ENCODE data around the gene MYL9.
A peak's percentile ranks its signal among the peaks of the same experiment; 100 is the strongest.
"Not testable (repeated sequence)": the region's sequence is repeated elsewhere in the genome, so short reads cannot be mapped to it uniquely, and the experiment has no call there.

MYL9 gene

DNA sequence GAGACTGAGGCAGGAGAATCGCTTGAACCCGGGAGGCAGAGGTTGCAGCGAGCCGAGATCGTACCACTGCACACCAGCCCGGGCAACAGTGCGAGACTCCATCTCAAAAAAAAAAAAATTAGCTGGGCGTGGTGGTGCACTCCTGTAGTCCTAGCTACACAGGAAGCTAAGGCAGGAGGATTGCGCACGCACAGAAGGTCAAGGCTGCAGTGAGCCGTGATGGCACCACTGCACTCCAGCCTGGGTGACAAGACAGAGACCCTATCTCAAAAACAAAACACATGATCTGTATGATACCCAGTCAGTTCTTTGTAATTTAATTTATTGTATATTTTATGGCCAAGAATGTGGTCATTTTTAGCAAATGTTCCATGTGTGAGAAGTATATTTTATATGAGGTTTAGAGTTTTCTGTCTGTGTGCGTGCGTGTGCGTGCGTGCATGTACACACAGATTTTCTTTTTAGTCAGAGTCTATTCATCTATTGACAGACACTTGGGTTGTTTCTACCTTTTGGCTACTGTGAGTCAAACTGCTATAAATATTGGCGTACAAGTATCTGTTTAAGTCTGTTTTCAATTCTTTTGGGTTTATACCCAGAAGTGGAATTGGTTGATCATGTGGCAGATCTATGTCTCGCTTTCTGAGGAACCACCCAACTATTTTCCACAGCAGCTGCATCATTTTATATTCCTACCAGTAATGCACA is 22.2 kb upstream of the MYL9 start:
- H3K27me3 Mint-ChIP-seq = no peaks in the 10 kb centered on the region
- peaks cover 59% of the 10 kb centered on the region for H3K36me3 Mint-ChIP-seq
- ATAC-seq = peak; percentile 66
- peaks cover 7% of the 10 kb centered on the region for H3K4me1 Mint-ChIP-seq
- H3K27ac Mint-ChIP-seq = peak overlapping the region; percentile 81
- H3K4me3 Mint-ChIP-seq = no peak overlapping the region
- H3K9me3 Mint-ChIP-seq = no peaks in the 10 kb centered on the region

DNA sequence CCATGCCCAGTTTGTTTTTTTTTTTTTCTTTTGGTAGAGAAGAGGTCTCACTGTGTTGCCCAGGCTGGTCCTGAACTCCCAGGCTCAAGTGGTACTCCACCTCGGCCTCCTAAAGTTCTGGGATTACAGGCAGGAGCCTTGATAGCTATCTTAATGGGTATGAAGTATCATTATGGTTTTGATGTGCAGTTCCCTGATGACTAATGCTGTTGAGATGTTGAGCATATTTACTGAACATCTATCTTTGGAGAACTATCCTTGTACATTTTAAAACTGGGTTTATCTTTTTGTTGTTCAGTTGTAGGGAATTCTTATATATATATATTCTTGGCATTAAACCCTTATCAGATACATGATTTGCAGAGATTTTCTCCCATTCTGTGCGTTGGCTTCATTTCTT is 21.4 kb upstream of the MYL9 start:
- Mint-ChIP-seq H3K27me3 (no peaks in the 10 kb centered on the region), H3K9me3 (no peaks in the 10 kb centered on the region), H3K36me3 (peaks cover 55% of the 10 kb centered on the region), H3K27ac (peak overlapping the region; percentile 81), H3K4me1 (peaks cover 7% of the 10 kb centered on the region), H3K4me3 (no peak overlapping the region)
- ATAC-seq = no peak

DNA sequence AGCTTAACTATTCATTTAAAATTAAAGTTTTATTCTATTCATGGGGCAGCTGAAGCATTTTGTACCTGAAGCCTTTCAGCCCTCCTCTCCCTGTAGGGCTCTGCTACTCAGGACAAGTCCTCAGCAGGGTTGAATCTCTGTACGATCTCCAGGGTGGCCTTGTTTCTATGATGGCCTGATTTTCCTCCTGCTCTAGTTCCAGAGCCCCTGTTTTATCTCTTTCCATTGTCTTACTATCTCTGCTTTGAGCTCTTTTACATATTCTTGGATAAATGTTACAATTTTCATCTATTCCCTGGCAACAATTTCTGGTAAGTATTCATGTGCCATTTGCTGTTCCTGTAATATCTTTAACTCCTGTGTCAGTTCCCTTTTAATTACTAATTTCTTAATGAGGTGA is 19.8 kb upstream of the MYL9 start:
- Mint-ChIP-seq H3K27me3 (no peaks in the 10 kb centered on the region), H3K9me3 (no peaks in the 10 kb centered on the region), H3K4me1 (peaks cover 7% of the 10 kb centered on the region), H3K27ac (peak overlapping the region; percentile 81), H3K36me3 (peaks cover 54% of the 10 kb centered on the region), H3K4me3 (no peak overlapping the region)
- no peak for ATAC-seq

DNA sequence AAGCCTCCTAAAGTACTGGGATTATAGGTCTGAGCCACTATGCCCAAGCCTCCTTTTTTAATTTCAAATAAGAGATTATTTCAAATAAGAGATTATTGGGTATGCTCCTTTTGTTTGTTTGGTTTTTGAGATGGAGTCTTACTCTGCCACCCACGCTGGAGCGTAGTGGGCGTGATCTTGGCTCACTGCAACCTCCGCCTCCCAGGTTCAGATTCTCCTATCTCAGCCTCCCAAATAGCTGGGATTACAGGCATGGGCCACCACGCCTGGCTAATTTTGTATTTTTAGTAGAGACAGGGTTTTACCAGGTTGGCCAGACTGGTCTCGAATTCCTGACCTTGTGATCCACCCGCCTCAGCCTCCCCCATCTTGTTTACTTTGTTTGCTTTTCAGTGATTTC is 18.9 kb upstream of the MYL9 start:
- not testable (repeated sequence) for H3K4me1 Mint-ChIP-seq, H3K9me3 Mint-ChIP-seq, H3K27me3 Mint-ChIP-seq, H3K4me3 Mint-ChIP-seq, H3K27ac Mint-ChIP-seq, ATAC-seq
- peaks cover 62% of the 10 kb centered on the region for H3K36me3 Mint-ChIP-seq

DNA sequence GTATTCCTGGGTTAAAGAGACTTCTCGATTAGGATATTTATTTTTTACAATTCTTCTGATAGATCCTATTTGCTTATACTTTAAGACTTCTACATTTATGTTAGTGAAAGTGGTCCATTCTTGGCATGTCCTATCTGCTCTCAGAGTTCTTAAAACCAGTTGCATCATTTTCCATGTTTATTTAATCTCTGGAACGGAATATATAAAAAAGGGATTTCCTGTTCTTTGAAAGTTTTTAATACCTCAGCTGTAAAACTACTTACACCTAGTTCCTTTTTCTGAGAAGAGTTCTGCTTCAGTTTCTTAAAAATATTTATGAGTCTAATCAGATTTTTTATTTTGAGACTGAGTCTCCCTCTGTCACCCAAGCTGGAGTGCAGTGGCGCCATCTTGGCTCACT is 18.0 kb upstream of the MYL9 start:
- H3K27ac Mint-ChIP-seq = no peak overlapping the region
- H3K4me1 Mint-ChIP-seq = peaks cover 7% of the 10 kb centered on the region
- H3K9me3 Mint-ChIP-seq = no peaks in the 10 kb centered on the region
- peaks cover 68% of the 10 kb centered on the region for H3K36me3 Mint-ChIP-seq
- no peak overlapping the region for H3K4me3 Mint-ChIP-seq
- H3K27me3 Mint-ChIP-seq = no peaks in the 10 kb centered on the region
- ATAC-seq = no peak

DNA sequence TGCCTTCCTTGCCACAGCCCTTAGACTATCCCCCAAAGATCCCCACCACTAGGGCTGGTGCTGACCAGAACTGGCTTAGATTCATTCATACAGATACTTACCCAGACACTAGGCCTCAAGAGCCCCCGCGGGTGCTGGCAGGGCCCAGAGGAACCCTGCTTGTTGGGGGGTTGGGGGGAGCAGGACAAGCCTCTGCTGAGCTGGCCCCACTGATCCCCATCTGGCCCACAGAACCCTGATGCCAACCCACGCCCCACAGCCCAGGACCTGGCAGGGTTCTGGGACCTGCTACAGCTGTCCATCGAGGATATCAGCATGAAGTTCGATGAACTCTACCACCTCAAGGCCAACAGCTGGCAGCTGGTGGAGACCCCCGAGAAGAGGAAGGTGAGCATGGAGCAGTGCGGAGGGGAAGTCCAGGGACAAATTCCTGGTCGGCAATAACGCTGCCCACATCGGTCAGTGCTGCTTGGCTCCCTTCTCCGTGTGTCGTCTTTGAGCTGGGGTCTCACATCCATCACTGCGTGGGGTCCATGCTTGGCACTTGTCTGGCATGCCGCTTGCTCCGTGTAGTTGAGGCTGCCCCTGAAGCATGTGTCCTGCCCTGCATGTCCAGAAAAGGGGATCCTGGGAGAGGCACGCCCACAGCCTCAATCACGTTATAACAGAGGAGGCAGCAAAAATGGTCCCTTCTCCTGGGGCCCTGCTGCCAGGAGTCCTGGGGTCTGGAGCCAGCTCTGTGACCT is 15.5 kb upstream of the MYL9 start:
- H3K27ac Mint-ChIP-seq = peak overlapping the region; percentile 40
- ATAC-seq = no peak
- H3K27me3 Mint-ChIP-seq = no peaks in the 10 kb centered on the region
- no peaks in the 10 kb centered on the region for H3K4me1 Mint-ChIP-seq
- H3K4me3 Mint-ChIP-seq = no peak overlapping the region
- no peaks in the 10 kb centered on the region for H3K9me3 Mint-ChIP-seq
- peaks cover 56% of the 10 kb centered on the region for H3K36me3 Mint-ChIP-seq

DNA sequence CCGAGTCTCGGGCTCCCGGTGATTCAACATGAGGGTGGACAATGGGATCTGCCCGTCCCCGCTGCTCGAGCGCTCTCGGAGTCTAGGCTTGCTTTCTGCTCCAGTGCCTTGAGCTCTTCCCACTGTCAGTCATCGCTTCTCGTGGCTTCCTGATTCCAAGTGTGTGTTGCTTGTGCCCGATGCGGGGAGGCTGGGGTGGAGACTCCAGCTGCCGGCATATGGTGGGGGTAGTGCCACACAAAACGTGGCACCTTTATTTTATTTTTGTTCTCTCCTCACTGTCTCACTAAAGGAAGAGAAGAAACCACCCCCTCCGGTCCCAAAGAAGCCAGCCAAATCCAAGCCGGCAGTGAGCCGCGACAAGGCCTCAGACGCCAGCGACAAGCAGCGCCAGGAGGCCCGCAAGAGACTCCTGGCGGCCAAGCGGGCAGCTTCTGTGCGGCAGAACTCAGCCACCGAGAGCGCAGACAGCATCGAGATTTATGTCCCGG is 14.8 kb upstream of the MYL9 start:
- H3K4me1 Mint-ChIP-seq = no peaks in the 10 kb centered on the region

DNA sequence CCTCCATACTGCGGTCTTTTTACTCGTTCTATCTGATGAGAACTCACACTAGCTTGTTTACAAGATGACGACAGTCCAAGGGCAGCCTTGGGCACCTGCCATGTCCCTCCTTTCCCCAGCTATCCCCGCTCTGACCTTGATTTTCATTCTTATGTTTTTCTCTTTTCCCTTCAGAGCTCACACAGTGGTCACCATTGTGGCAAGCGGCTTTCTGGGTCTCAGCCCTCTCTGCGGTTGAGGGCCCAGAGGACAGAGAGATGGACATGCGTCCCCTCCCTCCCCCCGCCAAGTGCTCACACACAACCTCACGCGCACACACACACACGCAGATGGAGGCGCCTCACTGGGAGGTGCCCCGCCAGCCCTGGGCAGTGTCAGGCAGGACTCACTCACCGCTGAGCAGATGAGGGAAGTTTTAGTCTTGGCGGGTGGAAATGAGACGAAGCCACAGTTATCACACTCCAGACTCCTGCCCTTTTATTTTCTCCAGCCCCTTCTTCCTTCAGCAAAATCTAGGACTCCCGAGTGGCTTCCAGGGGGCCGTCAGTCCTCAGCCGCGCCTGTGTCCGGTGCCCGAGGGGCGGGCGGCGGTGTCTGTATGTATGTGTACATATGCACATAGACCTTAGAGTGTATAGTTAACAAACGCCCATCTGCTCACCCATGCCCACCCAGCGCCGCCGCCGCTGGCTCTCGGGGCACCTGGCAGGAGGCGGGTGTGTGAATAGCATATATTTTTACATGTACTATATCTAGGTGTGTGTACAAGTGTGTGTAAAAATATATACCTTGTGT is 13.8 kb upstream of the MYL9 start:
- Mint-ChIP-seq H3K36me3 (peaks cover 39% of the 10 kb centered on the region), H3K4me1 (peaks cover 3% of the 10 kb centered on the region), H3K9me3 (no peaks in the 10 kb centered on the region), H3K27me3 (no peaks in the 10 kb centered on the region), H3K4me3 (no peak overlapping the region), H3K27ac (no peak overlapping the region)
- no peak for ATAC-seq

More for the DNA sequence above, 14.8 kb upstream of the MYL9 start:
- Mint-ChIP-seq H3K9me3 (no peaks in the 10 kb centered on the region), H3K27ac (no peak overlapping the region), H3K36me3 (peaks cover 48% of the 10 kb centered on the region), H3K27me3 (no peaks in the 10 kb centered on the region), H3K4me3 (no peak overlapping the region)
- no peak for ATAC-seq

DNA sequence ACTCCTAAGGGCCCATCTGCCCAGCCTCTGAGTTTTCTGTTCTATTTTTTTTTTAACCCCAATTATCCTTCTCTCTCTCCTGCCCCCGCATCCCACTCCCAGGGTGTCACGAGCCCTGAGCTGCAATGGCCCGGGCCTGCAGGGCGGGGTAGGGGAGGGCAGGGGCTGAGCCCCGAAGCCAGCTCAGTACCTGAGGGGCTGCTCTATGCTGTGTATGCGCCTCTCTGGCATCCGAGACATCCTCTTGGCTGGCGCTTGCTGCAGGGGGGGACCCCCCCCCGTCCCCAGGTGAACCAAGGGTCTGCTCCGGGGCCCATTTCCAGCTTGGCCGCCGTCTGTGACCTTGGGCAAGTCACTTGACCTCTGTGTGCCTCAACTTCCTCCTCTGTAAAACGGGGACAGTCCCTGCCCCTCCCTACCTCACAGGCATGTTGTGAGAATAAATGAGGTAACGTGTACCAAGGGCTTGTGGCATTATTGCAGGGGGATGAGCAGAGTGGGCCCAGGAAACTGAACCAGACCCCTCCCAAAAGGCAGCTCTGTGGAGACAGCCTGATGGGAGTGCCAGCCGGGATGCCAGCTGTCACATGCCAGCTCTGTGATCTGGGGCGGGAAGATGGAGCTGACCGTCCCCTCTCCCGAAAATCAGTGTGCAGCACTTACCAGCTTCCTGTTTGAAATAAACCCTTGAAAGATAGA is 13.0 kb upstream of the MYL9 start:
- H3K9me3 Mint-ChIP-seq = no peaks in the 10 kb centered on the region
- no peak overlapping the region for H3K27ac Mint-ChIP-seq
- no peak overlapping the region for H3K4me3 Mint-ChIP-seq
- ATAC-seq = no peak
- peaks cover 39% of the 10 kb centered on the region for H3K36me3 Mint-ChIP-seq
- H3K27me3 Mint-ChIP-seq = no peaks in the 10 kb centered on the region
- H3K4me1 Mint-ChIP-seq = peaks cover 5% of the 10 kb centered on the region

DNA sequence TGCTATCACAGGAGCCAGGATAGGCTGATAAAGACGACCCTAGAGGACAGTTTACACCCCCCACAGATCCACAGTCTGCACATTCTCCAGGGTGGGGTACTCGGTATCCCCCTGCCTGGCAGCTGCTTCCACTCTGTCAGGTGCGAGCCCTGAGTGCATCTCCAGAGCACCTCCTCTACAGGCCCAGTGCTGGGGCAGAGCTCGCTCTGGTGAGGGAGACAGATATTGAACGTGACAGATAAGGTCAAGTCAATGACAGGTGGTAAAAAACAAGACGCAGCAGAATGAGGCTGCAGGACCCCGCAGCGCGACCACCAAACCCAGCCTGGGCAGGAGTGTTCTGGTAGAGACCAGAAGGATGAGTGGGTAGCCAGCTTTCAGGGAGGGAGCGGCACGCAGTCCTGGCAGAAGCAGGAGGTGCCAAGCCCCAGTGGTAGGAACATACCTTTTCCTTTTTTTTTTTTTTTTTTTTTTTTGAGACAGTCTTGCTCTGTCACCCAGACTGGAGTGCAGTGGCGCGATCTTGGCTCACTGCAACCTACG is 12.4 kb upstream of the MYL9 start:
- no peaks in the 10 kb centered on the region for H3K9me3 Mint-ChIP-seq
- no peaks in the 10 kb centered on the region for H3K27me3 Mint-ChIP-seq

DNA sequence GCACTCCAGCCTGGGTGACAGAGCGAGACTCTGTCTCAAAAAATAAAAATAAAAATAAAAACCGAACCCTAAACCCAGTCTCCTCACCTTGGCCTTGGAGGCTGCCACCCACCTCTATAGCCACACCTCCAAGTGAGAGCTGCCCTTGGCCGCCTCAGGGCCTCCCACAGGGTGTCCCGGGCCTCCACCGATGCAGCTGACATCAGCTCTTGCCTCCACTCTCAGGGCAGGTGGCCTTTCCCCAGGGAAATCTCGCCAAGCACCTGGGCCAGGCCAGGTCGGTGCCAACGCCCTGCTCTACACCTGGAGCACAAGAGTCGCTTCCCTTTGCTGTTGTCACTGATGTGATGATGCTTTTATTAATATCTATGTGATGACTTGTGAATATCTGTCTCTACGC is 8.9 kb upstream of the MYL9 start:
- Mint-ChIP-seq H3K4me1 (peaks cover 5% of the 10 kb centered on the region), H3K27me3 (no peaks in the 10 kb centered on the region), H3K4me3 (no peak overlapping the region), H3K27ac (no peak overlapping the region), H3K36me3 (peaks cover 11% of the 10 kb centered on the region), H3K9me3 (no peaks in the 10 kb centered on the region)
- ATAC-seq = no peak

More for the DNA sequence above, 12.4 kb upstream of the MYL9 start:
- H3K36me3 Mint-ChIP-seq = peaks cover 39% of the 10 kb centered on the region
- H3K27ac Mint-ChIP-seq = no peak overlapping the region
- no peak overlapping the region for H3K4me3 Mint-ChIP-seq
- peaks cover 5% of the 10 kb centered on the region for H3K4me1 Mint-ChIP-seq
- ATAC-seq = peak; percentile 17

DNA sequence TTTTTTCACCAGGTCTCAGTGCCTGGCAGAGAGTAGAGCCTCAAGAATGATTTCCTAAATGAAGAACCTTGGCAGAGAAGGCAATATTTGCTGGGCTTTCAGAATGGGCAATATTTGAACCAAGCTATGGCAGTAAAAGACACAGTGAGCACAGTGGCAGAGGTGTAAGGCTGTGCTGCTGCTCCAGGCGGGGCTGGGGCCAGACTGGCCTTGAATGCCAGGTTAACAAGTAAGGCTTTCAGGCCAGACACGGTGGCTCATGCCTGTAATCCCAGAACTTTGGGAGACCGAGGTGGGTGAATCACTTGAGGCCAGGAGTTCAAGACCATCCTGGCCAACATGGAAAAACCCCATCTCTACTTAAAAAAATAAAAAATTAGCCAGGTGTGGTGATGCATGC is 8.5 kb upstream of the MYL9 start:
- H3K4me3 Mint-ChIP-seq = no peak overlapping the region
- no peak for ATAC-seq
- no peaks in the 10 kb centered on the region for H3K9me3 Mint-ChIP-seq
- H3K27ac Mint-ChIP-seq = no peak overlapping the region
- H3K4me1 Mint-ChIP-seq = peaks cover 5% of the 10 kb centered on the region
- H3K27me3 Mint-ChIP-seq = no peaks in the 10 kb centered on the region
- H3K36me3 Mint-ChIP-seq = peaks cover 7% of the 10 kb centered on the region

DNA sequence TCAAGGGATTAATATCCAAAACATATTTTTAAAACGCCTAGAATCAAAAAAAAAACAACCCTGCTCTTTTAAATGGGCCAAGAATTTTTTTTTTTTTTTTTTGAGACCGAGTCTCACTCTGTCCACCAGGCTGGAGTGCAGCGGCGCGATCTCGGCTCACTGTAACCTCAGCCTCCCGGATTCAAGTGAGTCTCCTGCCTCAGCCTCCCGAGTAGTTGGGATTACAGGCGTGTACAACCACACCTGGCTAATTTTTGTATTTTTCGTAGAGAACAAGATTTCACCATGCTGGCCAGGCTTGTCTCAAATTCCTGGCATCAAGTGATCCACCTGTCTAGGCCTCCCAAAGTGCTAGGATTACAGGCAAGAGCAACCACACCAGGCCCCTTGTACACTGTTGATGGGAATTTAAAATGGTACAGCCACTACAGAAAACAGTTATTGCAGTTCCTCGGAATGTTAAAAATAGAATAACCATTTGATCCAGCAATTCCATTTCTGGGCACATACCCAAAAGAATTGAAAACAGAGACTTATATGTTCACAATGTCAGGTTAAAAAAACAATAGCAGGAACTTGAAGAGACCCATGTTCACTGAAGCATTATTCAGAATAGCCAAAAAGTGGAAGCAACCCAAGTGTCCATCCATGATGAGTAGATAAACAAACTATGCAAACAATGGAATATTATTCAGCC is 3.1 kb upstream of the MYL9 start:
- Mint-ChIP-seq H3K9me3 (no peaks in the 10 kb centered on the region), H3K4me1 (peaks cover 16% of the 10 kb centered on the region), H3K36me3 (no peaks in the 10 kb centered on the region), H3K4me3 (no peak overlapping the region), H3K27me3 (no peaks in the 10 kb centered on the region), H3K27ac (no peak overlapping the region)
- no peak for ATAC-seq

DNA sequence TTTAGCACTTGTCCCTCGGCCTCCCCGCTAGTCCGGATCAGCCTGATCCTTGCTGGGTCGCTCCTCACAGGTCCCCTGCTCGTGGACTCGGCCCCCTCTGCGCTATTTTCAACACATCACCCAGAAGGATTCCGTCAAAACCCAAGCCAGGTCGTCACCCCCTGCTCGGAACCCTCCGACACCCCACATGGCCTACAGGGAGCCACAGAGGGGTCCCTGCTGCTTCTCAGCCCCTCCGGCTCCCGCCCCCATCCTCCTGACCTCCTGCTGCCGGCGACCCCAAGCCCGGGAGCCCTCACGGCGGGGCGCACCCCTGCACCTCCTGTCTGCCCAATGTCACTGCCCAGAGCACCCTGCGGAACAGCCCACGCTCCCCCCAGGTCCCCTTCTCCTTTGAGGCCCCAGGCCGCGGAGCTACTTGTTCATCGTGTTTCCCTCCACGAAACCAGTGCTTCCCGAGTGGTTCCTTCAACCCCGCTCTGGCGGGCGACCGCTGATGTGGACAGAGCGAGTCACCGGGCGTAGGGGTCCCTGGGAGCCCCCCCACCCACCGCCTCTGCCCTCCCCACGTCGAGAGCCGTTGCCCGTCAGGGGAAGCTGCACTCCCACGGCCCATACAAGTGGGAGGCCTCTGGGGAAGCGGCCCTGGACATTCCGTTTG is 638 bp upstream of the MYL9 start:
- H3K9me3 Mint-ChIP-seq = no peaks in the 10 kb centered on the region
- peak overlapping the region; percentile 77 for H3K4me3 Mint-ChIP-seq
- H3K27ac Mint-ChIP-seq = peak overlapping the region; percentile 77
- no peaks in the 10 kb centered on the region for H3K27me3 Mint-ChIP-seq
- peaks cover 19% of the 10 kb centered on the region for H3K4me1 Mint-ChIP-seq
- no peak for ATAC-seq
- H3K36me3 Mint-ChIP-seq = no peaks in the 10 kb centered on the region
